ENCODE results near the gene PHF13. TPM values are rescaled to one million over a fixed set of nuclear protein-coding genes. Genes with fewer than 3 reads are reported as not detected.

The PHF13 gene
- polyA plus RNA-seq, 2 donors, result 8.4 to 9.0 TPM

Other genes starting within 250 kb of the PHF13 start
- gene ACOT7, start 220.0 kb upstream of the PHF13 start, polyA plus RNA-seq, result 10 to 100 TPM; 12.3 to 39.7 TPM
- 10 to 100 TPM; 34.2 to 34.3 TPM for gene HES2, start 193.8 kb upstream of the PHF13 start, polyA plus RNA-seq
- 10 to 100 TPM; 21.6 to 46.5 TPM for gene ESPN, start 189.0 kb upstream of the PHF13 start, polyA plus RNA-seq
- 10 to 100 TPM; 23.9 to 53.9 TPM for gene TNFRSF25, start 147.6 kb upstream of the PHF13 start, polyA plus RNA-seq
- 10 to 100 TPM; 18.5 to 28.0 TPM for gene PLEKHG5, start 122.1 kb upstream of the PHF13 start, polyA plus RNA-seq
- gene NOL9, start 59.2 kb upstream of the PHF13 start, polyA plus RNA-seq, result 1 to 10 TPM; 3.8 to 5.7 TPM
- under 1 TPM; 0.02 to 0.04 TPM for gene TAS1R1, start 58.4 kb upstream of the PHF13 start, polyA plus RNA-seq
- 10 to 100 TPM; 16.2 to 42.7 TPM for gene ZBTB48, start 33.7 kb upstream of the PHF13 start, polyA plus RNA-seq
- gene KLHL21, start 10.9 kb upstream of the PHF13 start, polyA plus RNA-seq, result 10 to 100 TPM; 20.5 to 22.3 TPM
- 10 to 100 TPM; 10.5 to 18.1 TPM for gene THAP3, start 11.1 kb downstream of the PHF13 start, polyA plus RNA-seq
- 10 to 100 TPM; 21.9 to 23.0 TPM for gene DNAJC11, start 88.1 kb downstream of the PHF13 start, polyA plus RNA-seq
- 10 to 100 TPM; 61.1 to 75.0 TPM for gene CAMTA1, start 171.7 kb downstream of the PHF13 start, polyA plus RNA-seq

Data from esophagus (tissue), 2 donors.